SU-DHL-6 (cell line): ENCODE results near the gene LIN28B.

Experiments used
- H2AFZ ChIP-seq: fragments of 200-600 bp; sonication (generic); 2 replicates; pipeline ENCODE4 v1.6.1; 2014; ENCODE audit warnings: low read depth, mild to moderate bottlenecking, moderate library complexity, mixed read lengths, antibody characterized with exemption, low read length; ENCODE audit not compliant: severe bottlenecking
- H3F3A ChIP-seq: fragments of 200-600 bp; shearing (Covaris generic); 2 replicates; pipeline ENCODE4 v1.6.0; 2016; ENCODE audit warnings: antibody characterized with exemption, mild to moderate bottlenecking; ENCODE audit not compliant: insufficient read depth
- H3K27ac ChIP-seq: fragments of 200-600 bp; sonication (generic); 2 replicates; pipeline ENCODE4 v1.5.1; 2016; ENCODE audit warnings: low read depth, mild to moderate bottlenecking, low read length, moderate library complexity, mixed read lengths
- H3K27me3 ChIP-seq: fragments of 200-600 bp; sonication (generic), shearing (Covaris generic); 2 replicates; pipeline ENCODE4 v1.6.0; 2014; ENCODE audit warnings: mild to moderate bottlenecking, low read length
- H3K36me3 ChIP-seq: fragments of 200-600 bp; sonication (generic); 2 replicates; pipeline ENCODE4 v1.6.1; 2014; ENCODE audit warnings: mild to moderate bottlenecking, low read length, mixed read lengths
- H3K4me2 ChIP-seq: fragments of 300-600, 200-600 bp; shearing (Covaris generic), sonication (generic); 2 replicates; pipeline ENCODE4 v1.6.0; 2014; ENCODE audit warnings: low read length, low read depth, mild to moderate bottlenecking; ENCODE audit not compliant: poor library complexity, severe bottlenecking
- H3K4me3 ChIP-seq: fragments of 200-600 bp; sonication (generic); 2 replicates; pipeline ENCODE4 v1.5.1; 2014; ENCODE audit warnings: antibody characterized with exemption, low read length, mild to moderate bottlenecking, mixed read lengths; ENCODE audit not compliant: insufficient read depth, poor library complexity, severe bottlenecking
- H3K79me2 ChIP-seq: fragments of 200-600 bp; sonication (generic); 2 replicates; pipeline ENCODE4 v1.6.1; 2014; ENCODE audit warnings: mild to moderate bottlenecking, low read length, moderate library complexity; ENCODE audit not compliant: insufficient read depth
- H3K9ac ChIP-seq: fragments of 200-600 bp; sonication (generic); 2 replicates; pipeline ENCODE4 v1.7.0; 2014; ENCODE audit warnings: mild to moderate bottlenecking, low read length
- H3K9me2 ChIP-seq: fragments of 200-600 bp; sonication (generic); replicated peaks from 2 replicates; pipeline ENCODE4 v1.6.1; 2014; ENCODE audit warnings: low read length; ENCODE audit not compliant: insufficient read depth
- H3K9me3 ChIP-seq: fragments of 200-600 bp; sonication (generic); 2 replicates; pipeline ENCODE4 v1.6.1; 2014; ENCODE audit warnings: low read length, mixed read lengths; ENCODE audit not compliant: insufficient read depth
- H4K20me1 ChIP-seq: fragments of 200-600 bp; sonication (generic); 2 replicates; pipeline ENCODE4 v1.6.1; 2014; ENCODE audit warnings: low read depth, mild to moderate bottlenecking, antibody characterized with exemption, low read length, moderate library complexity, mixed read lengths
- CTCF ChIP-seq: fragments of 200-600 bp; sonication (generic); IDR thresholded peaks from one replicate; pipeline ENCODE4 v1.5.1; 2017; ENCODE audit warnings: antibody characterized with exemption, mild to moderate bottlenecking, low read length, moderate library complexity; ENCODE audit not compliant: insufficient read depth, poor library complexity, severe bottlenecking
- EZH2phosphoT487 ChIP-seq: fragments of 200-600 bp; sonication (generic), shearing (Covaris generic); conservative IDR thresholded peaks from 2 replicates; pipeline ENCODE4 v1.6.1; 2018; ENCODE audit warnings: mild to moderate bottlenecking, antibody characterized with exemption, low read length, moderate library complexity, mixed read lengths

LIN28B gene

DNA sequence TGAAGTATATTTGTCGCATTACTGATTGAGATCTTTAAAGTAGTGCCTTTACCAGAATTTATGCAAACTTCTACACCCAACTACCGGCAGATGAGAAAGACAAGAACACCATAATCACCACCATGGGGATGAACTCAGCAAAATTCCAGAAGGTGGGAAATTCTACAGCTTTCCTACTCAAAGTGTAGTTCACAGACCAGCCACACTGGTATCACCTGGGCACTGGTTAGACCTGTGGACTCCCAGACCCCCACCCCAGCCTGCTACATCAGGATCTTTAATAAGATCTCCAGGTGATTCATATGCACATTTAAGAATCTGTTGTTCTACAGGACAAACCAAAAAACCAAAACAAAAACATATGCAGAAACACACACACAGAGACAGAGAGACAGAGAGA, 155.0 kb downstream of the LIN28B start:
- H3K9me2 ChIP-seq = no peaks in the 10 kb centered on the region
- H3K27me3 ChIP-seq = no peaks in the 10 kb centered on the region
- no peaks in the 10 kb centered on the region for H4K20me1 ChIP-seq
- no peak overlapping the region for H3K4me3 ChIP-seq
- no peak overlapping the region for H3K4me2 ChIP-seq
- TF ChIP-seq CTCF (no peak), EZH2phosphoT487 (no peak)
- no peak overlapping the region for H2AFZ ChIP-seq
- H3K27ac ChIP-seq = no peak overlapping the region
- no peaks in the 10 kb centered on the region for H3K36me3 ChIP-seq
- no peaks in the 10 kb centered on the region for H3K9me3 ChIP-seq
- no peaks in the 10 kb centered on the region for H3F3A ChIP-seq
- H3K79me2 ChIP-seq = no peaks in the 10 kb centered on the region
- H3K9ac ChIP-seq = no peak overlapping the region

DNA sequence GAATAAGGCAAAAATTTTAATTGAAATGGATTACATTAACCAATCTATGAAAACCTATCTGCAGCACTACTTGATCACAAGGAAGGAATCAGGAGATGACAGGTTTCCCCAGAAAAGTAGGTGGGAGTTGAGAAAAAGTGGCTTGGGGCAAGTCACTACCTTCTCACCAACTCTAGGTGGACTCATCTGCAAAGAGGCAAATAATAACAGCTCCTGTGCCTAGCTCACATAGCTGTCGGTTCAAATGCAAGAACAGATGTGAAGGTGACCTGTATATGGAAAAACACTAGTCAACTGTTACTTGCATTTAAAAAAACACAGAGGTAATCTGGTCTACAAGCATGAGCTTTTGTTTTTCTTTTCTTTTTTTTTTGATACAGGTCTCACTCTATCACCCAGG, 155.7 kb downstream of the LIN28B start:
- no peak overlapping the region for H2AFZ ChIP-seq
- H3K79me2 ChIP-seq = no peaks in the 10 kb centered on the region
- no peaks in the 10 kb centered on the region for H4K20me1 ChIP-seq
- H3K9ac ChIP-seq = no peak overlapping the region
- H3K9me2 ChIP-seq = no peaks in the 10 kb centered on the region
- H3K27ac ChIP-seq = no peak overlapping the region
- no peaks in the 10 kb centered on the region for H3K36me3 ChIP-seq
- no peak overlapping the region for H3K4me3 ChIP-seq
- no peaks in the 10 kb centered on the region for H3K27me3 ChIP-seq
- H3F3A ChIP-seq = no peaks in the 10 kb centered on the region
- no peak overlapping the region for H3K4me2 ChIP-seq
- no peaks in the 10 kb centered on the region for H3K9me3 ChIP-seq
- TF ChIP-seq CTCF (no peak), EZH2phosphoT487 (no peak)

- Histone ChIP-seq H3K9me2 (no peaks in the 10 kb centered on the region), H3K9ac (no peak overlapping the region)
Observed at GRCh38 chr6:105113422-105113821, 156.5 kb downstream of the LIN28B start.

More at GRCh38 chr6:105113422-105113821, 156.5 kb downstream of the LIN28B start:
- Histone ChIP-seq H3K79me2 (no peaks in the 10 kb centered on the region), H3K27me3 (no peaks in the 10 kb centered on the region), H3K9me3 (no peaks in the 10 kb centered on the region), H3K36me3 (no peaks in the 10 kb centered on the region), H2AFZ (no peak overlapping the region), H3F3A (no peaks in the 10 kb centered on the region), H3K4me2 (no peak overlapping the region), H4K20me1 (no peaks in the 10 kb centered on the region), H3K4me3 (no peak overlapping the region), H3K27ac (no peak overlapping the region)
- TF ChIP-seq EZH2phosphoT487 = no peak
- TF ChIP-seq CTCF = no peak
